Peyer's patch (tissue), 4 donors: ENCODE results near the gene TMEM86B. TPM values are rescaled to one million over a fixed set of nuclear protein-coding genes. Genes with fewer than 3 reads are reported as not detected.

ENCODE experiments used
- DNase-seq, 3 donors: peaks; one replicate each; pipeline ENCODE4 v3.0.0-alpha.2; 2017 to 2019
- H3K27ac ChIP-seq, 4 donors: fragments of 200-600 bp; sonication (generic); one replicate each; pipeline ENCODE4 v1.5.1; 2016 to 2019
- H3K27me3 ChIP-seq, 2 donors: fragments of 200-600 bp; sonication (generic); one replicate each; pipeline ENCODE4 v1.5.1; 2019
- H3K36me3 ChIP-seq, 3 donors: fragments of 200-600 bp; sonication (generic); one replicate each; pipeline ENCODE4 v1.5.1; 2016 to 2019
- H3K4me1 ChIP-seq, 4 donors: fragments of 200-600 bp; sonication (generic); one replicate each; pipeline ENCODE4 v1.5.1; 2016 to 2019
- H3K4me3 ChIP-seq, 4 donors: fragments of 200-600 bp; sonication (generic); 1 replicate in 3 of 4; 2 replicates in 1 of 4; pipeline ENCODE4 v1.5.1; 2016 to 2019; ENCODE audit warnings: mild to moderate bottlenecking in 1 of 4
- H3K9me3 ChIP-seq, 4 donors: fragments of 200-600 bp; sonication (generic); one replicate each; pipeline ENCODE4 v1.5.1; 2016 to 2019; ENCODE audit warnings: mild to moderate bottlenecking in 1 of 4
- POLR2A ChIP-seq, 2 donors: fragments of 450-650 bp; IDR thresholded peaks; one replicate each; pipeline ENCODE4 v1.5.1; 2017; ENCODE audit warnings: antibody characterized with exemption in 2 of 2, mild to moderate bottlenecking in 2 of 2, moderate library complexity in 2 of 2
- total RNA-seq, 4 donors: library from RNA; depleted of rRNA; stranded (reverse); fragments of >200 nt; gene quantifications; one replicate each; pipeline ENCODE4 v1.1.0, GENCODE V29; 2016
- TF ChIP-seq, protein P1 (sequence below), 6 experiments: fragments of 450-650 bp in 4 of 6; fragments of 200-600 bp in 2 of 6; sonication (generic) in 1 of 6; IDR thresholded peaks; one replicate each; pipeline ENCODE4 v1.5.1; 2017 to 2019; ENCODE audit warnings: antibody characterized with exemption in 6 of 6, mild to moderate bottlenecking in 3 of 6, moderate library complexity in 1 of 6

The TMEM86B gene
- total RNA-seq, 4 donors from 2014 or later: 9.1 to 39.8 (median 15.1) TPM

DNA sequence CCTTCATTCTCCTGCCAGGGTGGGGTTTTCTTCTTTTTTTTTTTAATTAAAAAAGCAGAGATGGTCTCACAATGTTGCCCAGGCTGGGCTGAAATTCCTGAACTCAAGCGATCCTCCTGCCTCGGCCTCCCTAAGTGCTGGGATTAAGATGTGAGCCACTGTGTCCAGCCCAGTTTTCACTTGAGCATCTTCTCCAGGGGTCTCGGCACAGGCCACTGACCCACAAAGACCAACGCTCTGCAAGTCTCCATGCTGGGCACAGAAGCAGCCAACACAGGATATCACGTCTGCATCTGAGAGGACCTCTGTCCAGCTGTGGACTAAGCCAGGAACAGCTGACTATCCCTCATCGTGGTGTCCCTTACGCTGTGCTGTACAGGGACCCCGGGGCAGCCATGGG lies 9.5 kb upstream of the TMEM86B start:
- Histone ChIP-seq H3K27me3 (no peaks in the 10 kb centered on the region), H3K36me3 (peaks cover 0 to 91% (median 0%) of the 10 kb centered on the region in 3 donors)
- TF ChIP-seq, protein P1, sequence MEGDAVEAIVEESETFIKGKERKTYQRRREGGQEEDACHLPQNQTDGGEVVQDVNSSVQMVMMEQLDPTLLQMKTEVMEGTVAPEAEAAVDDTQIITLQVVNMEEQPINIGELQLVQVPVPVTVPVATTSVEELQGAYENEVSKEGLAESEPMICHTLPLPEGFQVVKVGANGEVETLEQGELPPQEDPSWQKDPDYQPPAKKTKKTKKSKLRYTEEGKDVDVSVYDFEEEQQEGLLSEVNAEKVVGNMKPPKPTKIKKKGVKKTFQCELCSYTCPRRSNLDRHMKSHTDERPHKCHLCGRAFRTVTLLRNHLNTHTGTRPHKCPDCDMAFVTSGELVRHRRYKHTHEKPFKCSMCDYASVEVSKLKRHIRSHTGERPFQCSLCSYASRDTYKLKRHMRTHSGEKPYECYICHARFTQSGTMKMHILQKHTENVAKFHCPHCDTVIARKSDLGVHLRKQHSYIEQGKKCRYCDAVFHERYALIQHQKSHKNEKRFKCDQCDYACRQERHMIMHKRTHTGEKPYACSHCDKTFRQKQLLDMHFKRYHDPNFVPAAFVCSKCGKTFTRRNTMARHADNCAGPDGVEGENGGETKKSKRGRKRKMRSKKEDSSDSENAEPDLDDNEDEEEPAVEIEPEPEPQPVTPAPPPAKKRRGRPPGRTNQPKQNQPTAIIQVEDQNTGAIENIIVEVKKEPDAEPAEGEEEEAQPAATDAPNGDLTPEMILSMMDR (IDR thresholded peaks at IDR 0.05): no peak
- no peak for TF ChIP-seq POLR2A (IDR thresholded peaks at IDR 0.05)

DNA sequence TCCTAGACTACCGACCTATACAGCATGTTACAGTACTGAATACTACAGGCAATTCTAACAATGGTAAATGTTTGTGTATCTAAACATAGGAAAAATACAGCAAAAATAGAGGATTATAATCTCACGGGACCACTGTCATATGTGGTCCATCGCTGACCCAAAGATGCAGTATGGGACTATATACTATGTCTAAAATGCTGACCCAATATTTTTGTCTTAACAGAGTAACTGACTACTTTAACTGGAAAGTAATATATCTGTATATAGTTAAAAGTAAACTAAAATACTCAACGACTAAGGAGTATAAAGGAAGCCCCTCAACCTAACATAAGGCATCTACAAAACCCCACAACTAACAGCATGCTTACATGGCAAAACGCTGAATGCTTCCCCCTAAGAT lies 4.4 kb upstream of the TMEM86B start:
- H3K36me3 ChIP-seq: peaks cover 0 to 89% (median 0%) of the 10 kb centered on the region in 3 donors
- TF ChIP-seq, protein P1 (IDR thresholded peaks at IDR 0.05): no peak
- no peak for TF ChIP-seq POLR2A (IDR thresholded peaks at IDR 0.05)
- no peak overlapping the region for H3K4me3 ChIP-seq
- H3K4me1 ChIP-seq: peaks cover 0 to 19% (median 1%) of the 10 kb centered on the region in 4 donors
- no peak overlapping the region for H3K27ac ChIP-seq
- H3K27me3 ChIP-seq: no peaks in the 10 kb centered on the region
- no peak for DNase-seq
- no peaks in the 10 kb centered on the region for H3K9me3 ChIP-seq

More for the DNA sequence above, 9.5 kb upstream of the TMEM86B start:
- Histone ChIP-seq H3K4me1 (no peaks in the 10 kb centered on the region), H3K9me3 (no peaks in the 10 kb centered on the region), H3K27ac (no peak overlapping the region), H3K4me3 (no peak overlapping the region)
- DNase-seq: no peak

DNA sequence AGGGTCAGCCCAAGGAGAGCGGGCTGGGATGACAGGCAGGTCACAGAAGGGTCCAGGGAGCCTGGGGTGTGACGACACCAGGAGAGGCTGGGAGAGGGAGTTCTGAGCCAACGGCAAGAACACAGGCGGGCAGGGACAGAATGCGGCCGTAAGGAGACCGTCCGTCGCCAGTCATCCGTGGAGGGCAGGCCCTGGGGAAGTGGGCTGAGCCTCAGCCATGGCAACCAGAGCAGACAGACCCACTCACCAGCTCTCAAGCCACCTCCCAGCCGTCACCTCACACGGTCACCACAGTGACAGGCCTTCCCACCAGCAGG lies 3.7 kb upstream of the TMEM86B start:
- H3K36me3 ChIP-seq: peaks cover 0 to 89% (median 0%) of the 10 kb centered on the region in 3 donors

DNA sequence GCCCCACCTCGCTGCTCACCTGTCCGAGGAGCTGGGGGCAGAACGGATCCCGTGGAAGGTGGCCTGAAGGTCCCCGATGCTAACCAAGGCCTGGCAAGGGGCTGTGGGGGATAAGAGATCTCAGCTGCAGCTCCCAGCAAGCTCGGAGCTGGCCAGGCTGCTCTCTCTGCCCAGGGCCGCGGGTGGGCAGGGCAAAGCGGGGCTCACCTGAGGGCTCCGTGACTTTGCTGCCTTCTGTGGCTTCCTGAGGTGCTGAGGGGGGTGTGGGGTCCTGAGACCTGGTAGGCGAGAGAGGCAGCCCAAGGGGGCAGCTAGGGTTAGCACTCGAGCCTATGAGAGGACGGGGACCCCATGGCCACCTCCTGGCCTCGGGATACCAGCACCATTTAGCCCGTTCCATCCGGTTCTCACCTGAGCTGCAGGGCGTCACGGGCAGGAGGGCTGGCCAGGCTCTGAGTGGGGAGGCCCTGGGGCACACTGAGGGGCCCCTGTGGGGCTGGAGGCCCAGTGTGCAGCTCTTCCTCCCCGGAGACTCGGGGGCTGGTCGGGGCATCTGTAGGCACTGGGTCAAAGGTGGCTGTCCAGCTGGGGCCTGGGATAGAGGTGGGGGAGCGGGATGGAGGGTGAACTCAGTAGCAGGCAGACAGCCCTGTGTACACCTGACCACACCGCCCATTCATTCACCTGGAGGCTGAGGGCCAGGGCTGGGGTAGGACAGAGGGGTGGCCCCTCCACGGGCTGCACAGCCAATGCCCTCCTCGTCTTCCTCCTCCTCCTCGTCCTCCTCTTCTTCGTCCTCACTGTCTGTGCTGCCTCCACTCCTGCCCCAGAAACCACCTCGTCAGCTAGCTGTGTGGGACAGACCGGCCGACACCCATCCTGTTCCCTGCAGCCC lies 3.1 kb upstream of the TMEM86B start:
- Histone ChIP-seq H3K9me3 (no peaks in the 10 kb centered on the region), H3K27me3 (no peaks in the 10 kb centered on the region), H3K4me3 (no peak overlapping the region), H3K27ac (no peak overlapping the region), H3K4me1 (peaks cover 0 to 22% (median 1%) of the 10 kb centered on the region in 4 donors), H3K36me3 (peaks cover 0 to 89% (median 0%) of the 10 kb centered on the region in 3 donors)
- no peak for TF ChIP-seq POLR2A (IDR thresholded peaks at IDR 0.05)
- TF ChIP-seq, protein P1 (IDR thresholded peaks at IDR 0.05): no peak
- no peak for DNase-seq

More for the DNA sequence above, 3.7 kb upstream of the TMEM86B start:
- no peak for DNase-seq
- H3K27ac ChIP-seq: no peak overlapping the region
- H3K27me3 ChIP-seq: no peaks in the 10 kb centered on the region
- TF ChIP-seq, protein P1 (IDR thresholded peaks at IDR 0.05): no peak
- no peak for TF ChIP-seq POLR2A (IDR thresholded peaks at IDR 0.05)
- H3K9me3 ChIP-seq: no peaks in the 10 kb centered on the region
- H3K4me1 ChIP-seq: peaks cover 0 to 22% (median 1%) of the 10 kb centered on the region in 4 donors
- H3K4me3 ChIP-seq: no peak overlapping the region

DNA sequence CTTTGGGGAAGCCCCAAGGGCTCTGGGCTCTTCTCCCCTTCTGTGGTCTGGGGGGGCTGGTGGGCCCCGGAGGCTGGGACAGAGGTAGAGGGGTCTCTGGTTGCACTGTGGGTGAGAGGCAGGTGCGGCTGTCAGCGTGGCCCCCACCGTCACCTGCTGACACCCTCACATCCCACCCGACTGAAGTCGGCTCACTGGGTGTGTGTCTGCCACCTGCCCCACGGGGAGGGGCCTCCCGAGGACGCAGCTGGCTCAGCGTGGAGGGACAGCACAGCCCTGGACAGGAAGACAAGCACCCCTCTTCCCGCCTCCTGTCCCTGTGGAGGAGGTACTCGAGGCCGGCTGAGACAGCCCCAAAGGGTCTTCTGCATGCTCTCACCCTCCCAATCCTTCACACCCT lies 2.2 kb upstream of the TMEM86B start:
- H3K36me3 ChIP-seq: peaks cover 0 to 89% (median 0%) of the 10 kb centered on the region in 3 donors
- no peak overlapping the region for H3K27ac ChIP-seq
- no peak overlapping the region for H3K4me3 ChIP-seq
- H3K4me1 ChIP-seq: peaks cover 0 to 22% (median 1%) of the 10 kb centered on the region in 4 donors
- no peaks in the 10 kb centered on the region for H3K27me3 ChIP-seq
- H3K9me3 ChIP-seq: no peaks in the 10 kb centered on the region
- TF ChIP-seq, protein P1 (IDR thresholded peaks at IDR 0.05): no peak
- no peak for TF ChIP-seq POLR2A (IDR thresholded peaks at IDR 0.05)
- DNase-seq: no peak
